Pulmonary artery endothelial cell (primary cell): ENCODE measurements around the gene TRIM17. TPM values are rescaled to one million over a fixed set of nuclear protein-coding genes. Genes with fewer than 3 reads are reported as not detected.

ENCODE experiments used
- DNase-seq: peaks from one replicate; pipeline ENCODE4 v3.0.0-alpha.2; 2011; ENCODE audit warnings: low read depth, low spot score
- total RNA-seq: library from RNA; depleted of rRNA; stranded (reverse); fragments of >200 nt; gene quantifications from 2 replicates; pipeline ENCODE4 v1.2.3, GENCODE V29; 2014

Gene TRIM17
- total RNA-seq, 1 donor from 2014 or later, result not detected

DNA sequence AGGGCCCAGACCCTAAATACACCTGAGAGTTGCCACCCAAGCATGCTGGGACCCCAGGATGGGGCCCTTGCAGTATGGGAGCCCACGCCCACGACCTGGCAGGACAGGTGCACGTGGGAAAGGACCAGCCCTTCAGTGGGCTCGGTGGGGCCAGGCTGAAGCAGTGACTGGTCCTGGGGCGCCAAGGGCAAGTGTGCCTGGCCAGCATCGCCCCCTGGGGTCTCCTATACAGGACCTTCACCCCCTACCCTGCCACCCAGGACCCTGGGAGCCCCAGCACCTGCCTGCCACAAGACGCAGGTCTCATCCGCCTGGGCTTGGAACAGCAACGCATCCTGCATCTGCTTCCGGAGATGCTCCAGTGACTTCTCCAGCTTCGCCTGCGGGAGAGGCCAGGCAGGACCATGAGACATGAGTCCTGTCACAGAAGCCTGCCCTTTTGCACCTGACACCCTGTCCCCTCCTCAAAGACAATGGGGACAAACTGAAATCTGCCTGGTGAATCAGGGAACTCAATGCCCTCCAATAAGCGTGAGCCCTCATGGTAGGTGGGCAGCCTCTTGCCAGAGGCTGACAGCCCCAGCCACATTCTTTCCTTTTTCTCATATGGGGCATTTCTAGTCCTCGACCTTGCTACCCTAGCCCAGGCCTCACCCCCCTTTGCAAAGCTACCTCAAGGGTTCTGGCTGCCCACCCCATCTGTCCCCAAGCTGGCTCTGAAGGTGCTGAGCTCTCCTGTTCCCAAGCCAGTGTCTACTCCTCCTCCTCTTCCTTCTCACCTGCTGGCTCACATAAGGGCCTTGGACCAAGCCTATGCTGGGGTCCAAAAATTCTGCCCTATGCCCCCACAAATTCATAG, 14.7 kb downstream of the TRIM17 start:
- DNase-seq, result no peak

DNA sequence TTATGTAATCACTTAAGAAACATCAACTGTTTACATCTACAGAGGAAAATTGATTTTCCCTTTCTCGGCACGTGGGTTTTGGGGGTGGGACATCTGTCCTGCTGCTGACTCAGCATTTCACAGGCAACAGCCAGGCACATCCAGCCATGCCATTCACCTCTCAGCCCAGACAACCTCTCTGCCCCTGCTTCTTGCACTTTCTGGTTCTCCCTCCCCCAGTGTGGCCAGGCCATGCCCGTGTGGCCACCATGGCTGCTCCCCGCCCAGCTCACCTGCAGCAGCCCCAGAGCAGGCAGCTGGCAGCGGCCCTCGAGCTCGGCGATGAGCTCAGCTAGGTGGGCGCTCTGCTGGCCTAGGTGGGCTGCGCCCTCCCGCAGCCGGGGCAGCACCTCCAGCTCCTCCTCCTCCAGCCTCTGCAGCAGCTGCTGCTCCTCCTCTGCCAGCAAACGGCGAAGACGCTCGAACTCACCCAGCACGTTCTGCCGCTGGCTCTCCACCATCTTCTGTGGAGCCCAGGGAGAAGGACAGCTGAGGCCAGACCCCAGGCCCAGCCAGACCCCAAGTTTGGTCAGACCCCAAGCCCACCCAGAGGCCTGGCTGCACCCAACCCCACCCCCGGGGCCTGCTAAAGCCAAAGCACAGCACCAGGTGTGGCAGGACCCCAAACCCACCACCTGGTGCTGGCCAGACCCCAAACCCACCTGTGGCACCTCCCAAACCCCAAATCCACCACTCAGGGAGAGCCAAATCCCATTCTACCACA, 15.8 kb downstream of the TRIM17 start:
- DNase-seq, result no peak

DNA sequence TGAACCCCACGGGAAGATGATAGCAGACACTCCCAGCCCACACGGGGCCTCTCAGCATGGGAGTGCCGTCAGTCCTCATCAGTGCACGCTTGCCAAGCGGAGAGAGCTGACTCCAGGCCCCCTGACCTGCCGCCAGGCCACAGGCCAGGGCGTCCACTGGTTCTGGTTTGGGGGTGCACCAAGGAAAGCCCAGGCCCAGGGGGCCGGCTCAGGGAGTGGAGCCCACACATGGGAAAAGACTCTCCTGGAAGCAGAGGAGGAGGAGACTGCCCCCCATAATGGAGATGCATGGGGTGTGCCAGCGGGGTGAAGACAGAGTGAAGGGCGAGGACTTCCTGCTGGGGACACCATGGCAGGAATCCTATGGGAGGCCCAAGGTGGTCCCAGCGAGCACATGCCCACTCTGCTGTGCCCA, 16.4 kb downstream of the TRIM17 start:
- DNase-seq, result no peak

DNA sequence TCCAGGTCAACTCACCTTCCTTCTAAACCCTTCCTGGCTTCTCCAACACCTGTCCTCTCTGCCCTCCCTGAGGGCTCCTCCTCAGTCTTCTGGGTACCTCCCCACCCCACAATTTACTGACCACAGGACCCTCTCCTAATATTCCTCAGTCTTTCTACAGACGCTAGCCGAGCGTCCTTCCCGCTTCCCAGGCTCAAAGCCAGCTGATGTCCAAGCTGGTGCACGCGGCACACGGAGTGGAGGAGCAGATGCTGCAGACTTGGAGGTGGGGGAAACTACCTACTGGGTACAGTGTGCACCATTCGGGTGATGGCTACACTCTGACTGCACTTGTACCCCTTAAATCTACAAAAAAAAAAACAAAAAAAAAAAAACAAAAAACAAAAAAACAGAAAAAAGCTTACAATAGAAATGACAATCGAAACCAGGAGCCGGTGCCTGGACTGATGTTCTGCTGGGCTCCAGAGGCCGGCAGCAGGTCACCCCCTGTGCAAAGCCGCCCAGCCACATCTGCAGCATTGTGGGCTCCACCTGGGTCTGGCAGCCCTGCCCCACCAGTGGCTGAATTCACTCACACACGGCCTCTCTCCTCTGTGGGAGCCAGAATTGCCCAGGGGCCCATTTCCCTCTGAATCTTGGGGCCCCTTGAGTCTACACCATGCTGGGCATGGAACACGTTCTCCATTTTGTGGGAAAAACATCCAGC, 17.0 kb downstream of the TRIM17 start:
- no peak for DNase-seq

DNA sequence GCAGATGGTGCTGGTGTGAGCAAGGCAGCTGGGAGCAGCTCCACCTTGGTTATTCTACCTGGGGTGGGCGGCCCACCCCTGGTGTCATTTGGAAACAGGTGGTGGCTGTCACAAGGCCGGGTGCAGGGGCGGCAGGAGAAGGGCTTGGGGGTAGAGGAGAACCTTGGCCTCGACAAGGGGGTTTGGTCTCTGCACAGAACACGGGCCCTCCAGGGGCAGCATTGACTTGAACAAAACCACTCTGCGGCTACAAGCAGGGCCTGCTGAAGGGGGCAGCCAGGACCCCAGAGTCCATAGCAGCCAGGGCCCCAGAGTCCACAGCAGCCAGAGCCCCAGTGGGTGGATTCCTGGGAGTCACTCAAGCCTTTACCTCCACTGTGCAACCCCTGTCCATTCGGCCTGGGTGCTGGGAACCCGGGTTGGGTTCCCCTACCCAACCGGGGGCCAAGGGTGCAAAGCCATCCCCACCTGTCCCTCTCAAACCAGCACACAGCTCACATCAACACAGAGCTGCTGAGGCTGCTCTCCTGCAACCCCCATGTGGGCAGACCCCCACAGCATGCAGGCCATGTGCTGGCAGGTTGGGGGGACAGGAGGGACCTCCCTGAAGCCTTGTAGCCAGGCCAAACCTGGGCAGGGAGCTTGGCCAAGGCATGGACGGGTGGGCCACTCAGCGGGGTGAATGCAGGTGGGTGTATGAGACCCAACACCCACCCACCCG, 17.8 kb downstream of the TRIM17 start:
- no peak for DNase-seq

DNA sequence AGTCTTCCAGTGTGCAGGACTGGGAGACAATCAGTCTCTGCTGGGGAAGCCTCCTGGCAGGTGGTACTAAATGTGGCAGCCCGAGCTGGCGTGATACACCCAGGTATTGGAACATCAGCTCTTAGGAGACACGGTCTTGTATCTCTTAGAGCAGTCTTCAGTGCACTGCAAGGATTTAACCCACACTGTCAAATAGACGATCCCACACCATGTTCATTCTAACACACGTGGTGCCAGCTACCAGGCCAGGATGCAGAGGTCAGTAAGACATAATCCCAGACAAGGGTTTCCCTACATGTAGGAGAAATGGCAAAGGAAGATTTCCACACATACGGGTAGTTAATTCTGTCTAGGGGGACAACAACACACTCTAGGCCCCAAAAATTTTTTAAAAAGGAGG, 18.7 kb downstream of the TRIM17 start:
- no peak for DNase-seq

DNA sequence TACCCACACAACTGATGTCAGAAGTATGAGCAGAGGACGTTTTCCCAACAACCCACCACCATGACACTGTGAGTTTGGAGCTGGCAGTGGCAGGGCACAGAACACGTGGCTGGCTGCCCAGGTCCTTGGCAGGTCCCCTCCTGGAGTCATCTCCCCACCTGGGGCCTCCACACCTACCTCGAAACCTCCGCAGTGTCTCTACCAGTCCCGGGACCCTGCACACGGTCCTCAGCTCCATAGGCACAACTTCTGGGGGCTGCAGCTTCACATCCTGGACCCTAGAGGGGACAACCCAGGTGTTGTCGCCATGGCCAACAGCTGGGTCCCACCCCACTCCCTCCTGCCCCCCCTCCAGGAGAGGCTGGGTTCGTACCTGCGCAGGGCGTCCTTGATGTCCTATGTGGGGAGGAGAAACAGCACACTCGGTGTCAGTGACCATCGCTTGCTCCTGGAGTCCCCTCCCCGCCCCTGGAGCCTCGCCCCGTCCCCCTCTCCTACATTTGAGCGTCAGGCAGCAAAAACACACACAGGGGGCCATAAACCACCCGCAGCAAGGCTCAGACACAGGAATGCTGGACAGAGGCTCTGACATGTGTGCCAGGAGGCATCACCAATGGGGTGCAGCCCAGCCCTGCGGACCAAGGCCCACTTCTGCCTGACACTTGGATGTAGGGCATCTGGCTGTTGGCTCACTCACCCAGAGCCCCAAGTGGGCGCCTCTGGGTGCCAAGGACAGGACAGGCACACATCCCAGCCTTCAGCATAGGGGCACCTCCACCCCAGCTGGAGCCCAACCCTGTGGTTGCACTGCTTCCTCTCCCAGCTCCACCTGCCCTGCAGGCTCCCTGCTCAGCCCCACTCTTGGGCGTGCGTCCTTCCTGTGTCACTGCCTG, 19.6 kb downstream of the TRIM17 start:
- no peak for DNase-seq

DNA sequence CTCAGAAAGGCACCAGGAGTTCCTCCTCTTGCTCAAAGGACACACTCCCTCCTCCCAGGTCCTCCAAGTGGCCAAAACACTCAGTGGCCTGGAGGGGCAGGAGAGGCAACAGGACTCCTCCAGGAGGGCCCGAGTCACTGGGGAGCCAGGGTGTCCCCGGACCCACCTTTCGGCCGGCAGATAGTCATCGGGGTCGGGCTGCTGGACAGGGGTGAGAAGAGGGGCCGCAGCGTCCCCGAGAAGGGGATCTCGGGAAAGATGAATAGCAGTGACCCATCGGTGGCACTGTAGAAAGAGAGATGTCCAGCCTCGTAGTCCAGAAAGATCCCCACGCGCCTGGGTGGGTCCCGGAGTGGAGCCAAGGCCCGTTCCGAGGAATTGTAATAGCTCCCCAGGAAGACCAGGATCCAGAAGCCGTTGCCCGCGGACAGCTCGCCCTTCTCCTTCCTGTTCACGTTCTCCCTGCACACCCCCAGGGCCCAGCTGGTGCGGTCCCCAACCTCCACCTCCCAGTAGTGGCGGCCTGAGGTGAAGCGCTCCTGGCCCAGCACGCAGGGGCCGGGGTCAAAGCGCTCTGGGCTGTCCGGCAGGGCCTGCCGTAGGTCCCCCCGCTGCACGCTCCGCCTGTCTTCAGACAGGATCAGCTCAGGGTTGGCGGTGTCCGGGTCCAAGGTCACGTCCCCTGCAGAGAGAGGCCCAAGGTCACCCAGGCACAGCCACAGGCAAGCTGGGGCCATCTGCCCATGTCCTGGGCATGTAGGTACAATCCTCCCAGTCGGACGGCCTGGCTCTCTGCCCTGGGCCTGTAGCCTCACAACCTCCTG, 21.9 kb downstream of the TRIM17 start:
- DNase-seq, result no peak

DNA sequence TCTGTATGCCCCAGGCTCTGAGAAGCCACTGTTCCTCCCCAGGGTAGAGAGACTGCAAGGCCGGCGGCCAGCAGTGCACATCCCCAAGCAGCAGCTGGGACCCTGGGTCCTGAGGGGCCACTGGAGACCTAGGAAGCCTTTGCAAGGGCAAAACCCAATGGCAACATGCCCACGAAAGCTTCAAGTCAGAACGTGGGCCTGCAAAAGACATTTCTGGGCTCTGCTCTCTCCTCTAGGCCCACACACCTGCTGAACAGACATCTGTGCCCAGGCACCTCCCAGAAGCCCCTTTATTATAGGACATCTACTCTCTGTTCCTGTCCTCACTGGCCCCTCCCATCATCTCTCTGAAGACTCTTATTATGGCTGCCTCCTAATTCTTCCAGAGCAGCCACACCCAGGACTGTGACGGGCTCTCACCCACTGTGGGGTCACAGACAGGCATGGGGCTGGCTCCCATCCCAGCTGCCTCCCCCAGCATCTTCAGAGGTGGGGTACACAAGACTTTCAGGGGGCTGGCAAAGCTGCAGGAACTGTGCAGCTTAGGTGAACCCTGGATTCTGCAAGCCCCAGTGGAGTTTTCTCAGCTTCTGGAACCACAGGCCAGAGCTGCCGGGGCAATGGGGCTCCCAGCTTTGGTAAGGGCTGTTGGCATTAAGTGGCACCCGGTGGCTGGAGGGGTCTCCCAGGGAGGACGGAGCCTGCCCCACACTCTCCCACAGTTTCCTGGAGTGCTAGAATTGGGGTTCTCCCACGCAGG, 22.7 kb downstream of the TRIM17 start:
- DNase-seq, result no peak

DNA sequence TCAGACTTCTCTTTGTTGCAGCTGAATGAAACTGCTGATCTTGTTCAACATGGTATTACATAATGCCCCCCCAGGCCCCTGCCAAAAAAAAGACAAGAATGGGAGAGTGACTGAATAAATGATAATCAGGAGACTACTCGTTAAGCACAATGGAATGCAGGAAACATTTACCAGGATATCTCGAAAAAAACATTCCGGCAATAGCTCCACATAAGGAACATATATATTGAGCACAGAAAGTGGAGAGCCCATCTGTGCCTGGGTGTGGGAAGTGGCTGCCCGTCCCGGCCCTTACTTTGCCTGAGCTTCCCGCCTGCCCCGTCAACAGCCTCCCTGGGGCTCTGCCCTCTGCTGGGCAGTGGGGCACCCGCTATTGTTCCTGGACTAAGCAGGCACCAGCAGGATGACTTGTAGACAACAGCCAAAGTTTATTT, 23.4 kb downstream of the TRIM17 start:
- peak; percentile 46 for DNase-seq

DNA sequence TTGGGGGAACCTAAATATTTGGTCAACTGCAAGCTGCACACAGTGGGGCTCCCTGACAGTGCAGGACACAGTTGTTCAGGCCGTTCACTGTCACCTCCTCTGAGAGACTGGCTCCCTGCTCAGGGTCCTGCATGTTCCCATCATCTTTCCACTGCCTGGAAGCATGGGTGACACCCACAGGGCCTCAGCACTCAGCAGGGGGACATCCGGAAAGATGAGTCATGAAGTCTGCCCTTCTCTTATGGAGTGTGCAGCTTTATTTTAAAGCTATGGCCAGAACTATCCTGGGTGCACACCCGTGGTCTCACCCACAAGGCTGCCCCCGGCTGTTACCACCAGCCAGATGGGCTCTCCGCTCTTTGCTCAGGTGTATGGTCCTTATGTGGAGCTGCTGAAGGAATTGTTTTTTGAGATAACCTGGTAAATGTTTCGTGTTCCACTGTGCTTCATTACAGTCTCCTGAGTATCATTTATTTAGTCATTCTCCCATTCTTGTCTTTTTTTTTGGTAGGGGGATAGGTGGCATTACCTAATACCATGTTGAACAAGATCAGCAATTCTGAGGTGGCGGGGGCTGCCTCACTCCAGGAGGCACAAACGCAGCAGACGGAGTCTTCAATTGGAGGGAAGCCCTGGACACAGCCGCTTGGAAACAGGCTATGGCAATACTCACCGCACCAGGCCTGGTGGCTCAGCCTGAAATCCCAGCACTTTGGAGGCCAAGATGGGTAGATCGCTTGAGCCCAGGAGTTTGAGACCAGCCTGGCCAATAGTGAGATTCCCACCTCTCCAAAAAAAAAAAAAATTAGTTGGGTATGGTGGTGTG, 24.3 kb downstream of the TRIM17 start:
- DNase-seq, result no peak

DNA sequence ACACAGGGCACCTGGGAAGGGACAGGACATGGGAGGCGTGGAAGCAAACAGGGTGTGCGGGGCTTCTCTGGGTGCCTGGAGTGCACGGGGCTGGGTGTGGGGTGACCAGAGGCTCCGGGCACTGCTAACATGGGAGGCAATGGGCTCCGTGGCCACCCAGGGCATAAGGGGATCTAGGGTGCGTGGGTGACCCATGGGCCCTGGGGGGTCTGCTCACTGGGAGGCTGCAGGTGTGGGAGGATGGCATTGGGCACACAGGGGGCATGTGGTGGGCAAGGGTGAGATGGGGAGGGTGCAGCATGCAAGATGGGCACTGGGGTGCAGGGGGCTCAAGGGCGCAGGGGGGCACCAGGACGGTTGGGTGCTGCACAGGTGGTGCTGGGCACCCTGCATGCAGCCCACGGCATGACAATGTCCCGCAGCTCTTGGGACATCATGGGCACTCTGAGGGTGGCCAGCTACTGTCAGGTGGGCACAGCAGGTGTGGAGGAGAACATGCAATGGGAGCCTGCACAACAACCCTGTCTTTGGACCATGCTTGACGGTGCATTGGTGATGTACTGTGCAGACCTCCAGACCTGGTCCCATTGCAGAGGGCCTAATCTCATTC, 25.1 kb downstream of the TRIM17 start:
- DNase-seq, result no peak

DNA sequence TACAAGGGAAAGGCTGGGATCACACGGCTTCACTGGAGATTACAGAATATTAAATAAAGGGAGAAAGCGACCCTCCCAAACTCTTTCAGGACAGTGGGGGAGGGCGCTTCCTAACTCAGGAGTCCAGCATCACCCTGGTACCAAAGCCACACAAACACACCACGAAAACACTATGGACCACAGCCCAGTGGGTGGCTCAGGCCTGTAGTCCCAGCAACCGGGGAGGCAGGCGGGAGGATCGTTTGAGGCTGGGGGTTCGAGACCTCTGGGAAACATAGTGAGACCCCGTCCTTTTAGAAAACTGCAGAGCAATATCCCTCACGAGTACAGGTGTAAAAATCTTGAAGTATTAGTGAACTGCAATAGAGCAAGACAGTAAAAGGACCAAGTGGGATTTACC, 26.0 kb downstream of the TRIM17 start:
- no peak for DNase-seq

DNA sequence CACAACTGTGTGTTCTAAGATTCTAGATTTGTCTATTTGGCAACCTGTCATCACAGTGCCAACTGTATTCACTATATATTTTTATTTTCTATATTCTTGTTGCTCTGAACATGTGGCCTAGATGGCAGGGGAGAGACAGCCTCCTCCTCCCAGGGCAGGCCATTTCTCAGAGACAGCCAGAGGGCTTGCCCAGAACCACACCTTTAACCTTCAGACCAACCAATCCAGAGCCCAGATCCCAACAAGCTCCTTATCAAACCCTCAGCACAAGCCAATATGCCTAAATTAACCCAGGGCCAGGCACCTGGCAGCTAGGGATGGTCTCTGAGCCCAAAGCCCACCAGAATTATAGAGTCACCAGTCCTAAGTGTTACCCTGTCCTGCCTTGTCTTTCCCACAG, 29.3 kb downstream of the TRIM17 start:
- no peak for DNase-seq

DNA sequence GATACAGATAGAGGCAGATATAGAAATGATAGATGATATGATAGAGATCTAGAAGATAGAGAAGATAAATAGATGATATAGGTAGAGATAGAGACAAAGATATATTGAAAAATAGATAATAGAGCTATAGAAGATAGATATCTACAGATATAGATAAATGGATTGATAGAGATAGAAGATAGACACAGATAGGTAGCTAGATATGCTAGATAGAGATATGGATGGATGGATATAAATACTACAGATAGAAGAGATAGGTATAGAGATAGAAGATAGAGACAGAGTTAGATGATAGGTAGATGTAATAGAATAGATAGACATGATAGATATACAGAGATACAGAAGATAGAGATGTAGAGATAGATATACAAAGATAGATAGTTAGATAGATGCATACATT, 31.4 kb downstream of the TRIM17 start:
- DNase-seq, result no peak

DNA sequence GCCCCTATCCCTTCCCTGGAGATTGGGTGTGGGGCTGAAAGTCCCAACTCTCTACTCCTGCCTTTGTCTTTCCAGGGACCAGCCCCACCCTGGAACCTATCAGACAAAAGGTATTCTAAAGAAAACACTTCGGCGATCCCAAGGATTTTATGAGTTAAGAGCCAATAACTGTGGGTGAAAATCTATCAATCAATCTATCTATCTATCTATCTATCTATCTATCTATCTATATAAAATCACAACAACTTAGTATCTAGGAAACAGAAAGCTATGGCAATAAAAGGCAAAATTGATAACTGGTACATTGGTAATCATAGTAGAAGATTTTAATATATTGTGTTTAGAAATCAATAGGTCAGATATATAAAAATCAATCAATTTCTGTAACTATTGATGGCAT, 32.9 kb downstream of the TRIM17 start:
- no peak for DNase-seq

DNA sequence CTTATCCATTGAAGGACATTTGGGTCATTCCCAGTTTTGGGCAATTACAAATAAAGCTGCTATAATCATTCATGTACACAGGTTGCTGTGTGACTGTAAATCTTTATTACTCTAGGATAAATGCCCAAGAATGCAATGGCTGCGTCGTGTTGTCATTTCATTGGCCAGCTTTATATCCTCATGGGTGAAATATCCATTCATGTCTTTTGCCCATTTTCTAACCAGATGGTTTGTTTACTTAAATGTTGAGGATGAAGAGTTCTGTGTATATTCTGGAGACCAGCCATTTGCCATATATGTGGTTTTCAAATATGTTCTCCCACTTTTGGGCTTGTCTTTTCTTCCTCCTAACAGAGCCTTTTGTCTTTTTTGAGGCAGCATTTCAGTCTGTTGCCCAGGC, 35.3 kb downstream of the TRIM17 start:
- no peak for DNase-seq
